CD4-positive, alpha-beta T cell (primary cell): ENCODE results near the gene MAGI1. TPM values are rescaled to one million over a fixed set of nuclear protein-coding genes. Genes with fewer than 3 reads are reported as not detected.

Experiments used
- ATAC-seq: fragments of 200-7000 bp; cut with Tn5 transposase; one replicate; pipeline ENCODE4 v1.10.0; 2022; ENCODE audit warnings: mild to moderate bottlenecking; ENCODE audit not compliant: poor library complexity
- CTCF ChIA-PET: fragments of 350-600 bp; sonication (Branson Sonifier 250); formaldehyde crosslinking; loops from one replicate; lab custom pipeline; 2021; ENCODE audit warnings: antibody characterized with exemption, inconsistent platforms; lab: Charles Lee
- POLR2A ChIA-PET: fragments of 350-600 bp; sonication (Branson Sonifier 250); formaldehyde crosslinking; loops from one replicate; lab custom pipeline; 2021; ENCODE audit warnings: antibody characterized with exemption, inconsistent platforms; lab: Charles Lee
- DNase-seq, 14 experiments: peaks; one replicate each; pipeline ENCODE4 v3.0.0-alpha.2; 2013 to 2020; ENCODE audit warnings: mixed read lengths in 2 of 14
- H3K27ac ChIP-seq, 2 donors: one replicate each; pipeline versions ENCODE4 v1.5.1 to v1.7.0; 2013; ENCODE audit warnings: low read length in 2 of 2, low read depth in 1 of 2, mild to moderate bottlenecking in 1 of 2
- H3K27me3 ChIP-seq, 2 experiments: 1 replicate in 1 of 2; 2 replicates in 1 of 2; pipeline versions ENCODE4 v1.6.1 to v1.7.0; 2013; ENCODE audit warnings: low read length in 2 of 2, control low read depth in 1 of 2, mild to moderate bottlenecking in 1 of 2, moderate library complexity in 1 of 2; ENCODE audit not compliant: insufficient read depth in 2 of 2, control insufficient read depth in 1 of 2
- H3K36me3 ChIP-seq: one replicate; pipeline ENCODE4 v1.6.1; 2013; ENCODE audit warnings: low read length, control low read depth; ENCODE audit not compliant: insufficient read depth
- H3K4me1 ChIP-seq: one replicate; pipeline ENCODE4 v1.6.1; 2013; ENCODE audit warnings: low read length, control low read depth; ENCODE audit not compliant: insufficient read depth
- H3K4me3 ChIP-seq: one replicate; pipeline ENCODE4 v1.5.1; 2013; ENCODE audit warnings: mild to moderate bottlenecking, low read length, moderate library complexity
- H3K9me3 ChIP-seq, 2 experiments: 1 replicate in 1 of 2; 2 replicates in 1 of 2; pipeline versions ENCODE4 v1.6.1 to v1.7.0; 2013; ENCODE audit warnings: low read length in 2 of 2, mild to moderate bottlenecking in 2 of 2, control low read depth in 1 of 2, moderate library complexity in 1 of 2; ENCODE audit not compliant: control insufficient read depth in 1 of 2, insufficient read depth in 1 of 2
- H3K27ac Mint-ChIP-seq: one replicate; pipeline ENCODE4 v1.8.0; 2020; ENCODE audit warnings: mixed read lengths
- H3K27me3 Mint-ChIP-seq: one replicate; pipeline ENCODE4 v1.8.0; 2021; ENCODE audit warnings: mixed read lengths
- H3K36me3 Mint-ChIP-seq: one replicate; pipeline ENCODE4 v1.8.0; 2021; ENCODE audit warnings: low read depth, mixed read lengths
- H3K4me1 Mint-ChIP-seq: one replicate; pipeline ENCODE4 v1.8.0; 2021; ENCODE audit warnings: low read depth, mixed read lengths
- H3K4me3 Mint-ChIP-seq: one replicate; pipeline ENCODE4 v1.8.0; 2020; ENCODE audit warnings: mild to moderate bottlenecking, mixed read lengths
- H3K9me3 Mint-ChIP-seq: one replicate; pipeline ENCODE4 v1.8.0; 2020; ENCODE audit warnings: mixed read lengths
- intact Hi-C, 2 experiments: fragments of 100-400 bp; cut with DNase I in 1 of 2; cut with micrococcal nuclease in 1 of 2; formaldehyde crosslinking; loops; one replicate each; pipeline versions ENCODE4 v1.15.1 to v1.9.0; 2023 to 2025; cut with DNase I, micrococcal nuclease
- total RNA-seq, 174 experiments: library from RNA in 2 of 174; stranded (reverse) in 2 of 174; gene quantifications; one replicate each; pipeline ENCODE4 v1.2.3 and lab custom pipeline; 2021 to 2026
- TF ChIP-seq, protein P1 (sequence below): fragments of 200-600 bp; IDR thresholded peaks from one replicate; pipeline ENCODE4 v1.8.0; 2022; ENCODE audit warnings: antibody characterized with exemption, mild to moderate bottlenecking

MAGI1 gene
- total RNA-seq, 2 experiments from 2014 or later, result not detected

DNA sequence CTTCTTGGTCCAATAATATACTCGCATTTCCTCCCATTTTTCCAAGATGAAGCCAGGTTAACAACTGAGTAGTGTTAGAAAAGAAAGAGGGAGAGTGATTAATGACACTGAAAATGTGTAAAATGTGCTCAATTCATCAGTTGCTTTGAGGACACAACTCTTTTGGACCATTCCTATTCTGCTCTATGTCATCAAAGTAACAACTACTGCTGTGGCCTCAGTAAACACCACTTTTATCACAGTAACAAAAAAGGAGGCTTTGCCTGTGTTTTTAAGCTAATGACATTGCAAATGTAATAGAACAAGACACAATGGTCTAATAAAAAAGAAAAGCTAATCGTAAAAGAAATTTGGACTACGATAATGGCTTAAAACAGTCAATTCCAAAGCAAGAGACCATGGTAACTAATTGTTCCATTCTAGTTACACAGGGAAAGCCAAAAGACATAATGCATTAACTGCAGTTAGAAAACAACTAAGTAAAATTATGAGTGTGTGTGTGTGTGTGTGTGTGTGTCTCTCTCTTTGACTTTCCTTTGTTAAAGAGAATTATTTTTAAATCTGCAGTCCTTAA lies 221.1 kb downstream of the MAGI1 start:
- H3K27ac Mint-ChIP-seq, result no peak overlapping the region
- Histone ChIP-seq H3K4me1 (no peaks in the 10 kb centered on the region), H3K27ac (no peak overlapping the region), H3K4me3 (no peak overlapping the region), H3K9me3 (no peaks in the 10 kb centered on the region), H3K27me3 (no peaks in the 10 kb centered on the region), H3K36me3 (no peaks in the 10 kb centered on the region)
- peaks cover 1% of the 10 kb centered on the region for H3K9me3 Mint-ChIP-seq
- no peaks in the 10 kb centered on the region for H3K4me1 Mint-ChIP-seq
- POLR2A ChIA-PET, result no interaction called here
- no peaks in the 10 kb centered on the region for H3K27me3 Mint-ChIP-seq
- CTCF ChIA-PET, result interaction anchor here (1.0 kb wide), 1 partner anchor 87 kb away, joined by 3 read pairs; no protein-coding TSS in a partner anchor
- DNase-seq (no peak), ATAC-seq (no peak)
- intact Hi-C loops, result no loop called here
- H3K4me3 Mint-ChIP-seq, result no peak overlapping the region
- TF ChIP-seq, protein P1, sequence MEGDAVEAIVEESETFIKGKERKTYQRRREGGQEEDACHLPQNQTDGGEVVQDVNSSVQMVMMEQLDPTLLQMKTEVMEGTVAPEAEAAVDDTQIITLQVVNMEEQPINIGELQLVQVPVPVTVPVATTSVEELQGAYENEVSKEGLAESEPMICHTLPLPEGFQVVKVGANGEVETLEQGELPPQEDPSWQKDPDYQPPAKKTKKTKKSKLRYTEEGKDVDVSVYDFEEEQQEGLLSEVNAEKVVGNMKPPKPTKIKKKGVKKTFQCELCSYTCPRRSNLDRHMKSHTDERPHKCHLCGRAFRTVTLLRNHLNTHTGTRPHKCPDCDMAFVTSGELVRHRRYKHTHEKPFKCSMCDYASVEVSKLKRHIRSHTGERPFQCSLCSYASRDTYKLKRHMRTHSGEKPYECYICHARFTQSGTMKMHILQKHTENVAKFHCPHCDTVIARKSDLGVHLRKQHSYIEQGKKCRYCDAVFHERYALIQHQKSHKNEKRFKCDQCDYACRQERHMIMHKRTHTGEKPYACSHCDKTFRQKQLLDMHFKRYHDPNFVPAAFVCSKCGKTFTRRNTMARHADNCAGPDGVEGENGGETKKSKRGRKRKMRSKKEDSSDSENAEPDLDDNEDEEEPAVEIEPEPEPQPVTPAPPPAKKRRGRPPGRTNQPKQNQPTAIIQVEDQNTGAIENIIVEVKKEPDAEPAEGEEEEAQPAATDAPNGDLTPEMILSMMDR, result no peak
- H3K36me3 Mint-ChIP-seq, result no peaks in the 10 kb centered on the region

DNA sequence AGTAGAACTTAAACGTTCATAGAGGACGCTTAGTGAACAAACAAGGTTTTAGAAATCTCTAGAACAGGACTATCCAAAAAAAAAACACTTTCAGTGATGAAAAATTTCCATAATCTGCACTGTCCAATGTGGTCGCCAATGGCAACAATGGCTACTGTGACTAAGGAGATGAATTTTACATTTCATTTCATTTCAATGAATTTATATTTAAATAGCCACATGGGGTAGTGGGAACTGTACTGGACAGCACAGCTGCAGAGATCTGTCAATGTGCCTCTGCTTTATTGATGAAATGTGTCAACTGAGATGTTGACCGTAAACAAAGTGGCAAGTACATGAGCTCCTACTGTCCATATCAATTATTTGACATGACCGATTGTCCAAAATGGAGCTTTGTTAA lies 222.5 kb downstream of the MAGI1 start:
- Histone ChIP-seq H3K9me3 (no peaks in the 10 kb centered on the region), H3K27ac (no peak overlapping the region), H3K27me3 (no peaks in the 10 kb centered on the region), H3K4me1 (no peaks in the 10 kb centered on the region), H3K4me3 (no peak overlapping the region), H3K36me3 (no peaks in the 10 kb centered on the region)
- Mint-ChIP-seq H3K27me3 (no peaks in the 10 kb centered on the region), H3K4me1 (no peaks in the 10 kb centered on the region), H3K4me3 (no peak overlapping the region), H3K27ac (no peak overlapping the region), H3K36me3 (no peaks in the 10 kb centered on the region), H3K9me3 (no peaks in the 10 kb centered on the region)
- intact Hi-C loops, result no loop called here
- ATAC-seq (no peak), DNase-seq (no peak)
- ChIA-PET POLR2A (no interaction called here), CTCF (no interaction called here)
- TF ChIP-seq, protein P1, result no peak

DNA sequence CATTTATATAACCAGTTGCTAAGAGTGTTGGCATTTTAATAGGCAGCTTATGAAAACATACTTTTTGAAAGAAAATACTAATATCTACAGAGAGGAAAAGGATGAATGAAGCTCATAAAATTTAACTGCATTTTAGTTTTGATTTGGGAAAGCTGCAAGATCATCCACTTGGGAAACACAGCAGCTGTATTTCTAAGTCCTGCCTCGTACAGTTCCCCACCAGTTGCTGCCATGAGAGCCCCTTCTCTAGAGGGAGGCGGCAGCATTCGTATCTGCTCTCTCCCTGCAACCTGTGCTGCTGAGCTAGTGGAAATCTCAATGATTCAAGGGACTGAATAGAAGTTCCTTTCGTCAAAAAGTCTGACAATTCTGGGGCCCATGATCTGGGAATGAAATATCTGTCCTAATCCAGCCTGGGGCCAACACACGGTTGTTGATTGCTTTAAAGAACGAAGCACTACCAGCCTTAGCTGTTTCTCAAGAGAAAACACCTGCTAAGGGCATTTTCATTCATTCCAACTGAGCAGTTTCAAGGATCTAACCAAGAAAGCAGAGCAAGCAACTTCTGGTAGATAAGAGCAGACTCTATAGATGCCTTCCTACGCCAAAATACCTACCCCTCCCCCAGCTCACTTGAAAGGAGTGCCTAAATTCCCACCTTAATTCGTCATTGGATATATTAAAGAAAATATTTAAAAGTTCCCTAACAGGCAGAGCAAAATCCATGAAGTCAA lies 223.7 kb downstream of the MAGI1 start:
- intact Hi-C loops, result no loop called here
- Histone ChIP-seq H3K36me3 (no peaks in the 10 kb centered on the region), H3K4me1 (no peaks in the 10 kb centered on the region), H3K4me3 (no peak overlapping the region), H3K27ac (no peak overlapping the region), H3K9me3 (no peaks in the 10 kb centered on the region), H3K27me3 (no peaks in the 10 kb centered on the region)
- no peaks in the 10 kb centered on the region for H3K27me3 Mint-ChIP-seq
- POLR2A ChIA-PET, result no interaction called here
- no peak overlapping the region for H3K4me3 Mint-ChIP-seq
- DNase-seq (no peak), ATAC-seq (no peak)
- H3K36me3 Mint-ChIP-seq, result no peaks in the 10 kb centered on the region
- H3K4me1 Mint-ChIP-seq, result no peaks in the 10 kb centered on the region
- peaks cover 2% of the 10 kb centered on the region for H3K9me3 Mint-ChIP-seq
- no peak overlapping the region for H3K27ac Mint-ChIP-seq
- TF ChIP-seq, protein P1, result no peak
- CTCF ChIA-PET, result no interaction called here
